ENCODE measurements around the gene SIL1.
"Not testable (repeated sequence)": the region's sequence is repeated elsewhere in the genome, so short reads cannot be mapped to it uniquely, and the experiment has no call there.

Gene SIL1

GRCh38 chr5:139138109-139138508, 60.1 kb downstream of the SIL1 start:
- no peak for DNase-seq

GRCh38 chr5:139137697-139138096, 60.5 kb downstream of the SIL1 start:
- DNase-seq, result no peak

GRCh38 chr5:139134906-139135305, 63.3 kb downstream of the SIL1 start:
- no peak for DNase-seq

- no peak for DNase-seq
Measured at GRCh38 chr5:139133282-139133681, 64.9 kb downstream of the SIL1 start.

GRCh38 chr5:139132515-139132914, 65.7 kb downstream of the SIL1 start:
- no peak for DNase-seq

- DNase-seq, result no peak
Measured at GRCh38 chr5:139131921-139132432, 66.2 kb downstream of the SIL1 start.

DNA sequence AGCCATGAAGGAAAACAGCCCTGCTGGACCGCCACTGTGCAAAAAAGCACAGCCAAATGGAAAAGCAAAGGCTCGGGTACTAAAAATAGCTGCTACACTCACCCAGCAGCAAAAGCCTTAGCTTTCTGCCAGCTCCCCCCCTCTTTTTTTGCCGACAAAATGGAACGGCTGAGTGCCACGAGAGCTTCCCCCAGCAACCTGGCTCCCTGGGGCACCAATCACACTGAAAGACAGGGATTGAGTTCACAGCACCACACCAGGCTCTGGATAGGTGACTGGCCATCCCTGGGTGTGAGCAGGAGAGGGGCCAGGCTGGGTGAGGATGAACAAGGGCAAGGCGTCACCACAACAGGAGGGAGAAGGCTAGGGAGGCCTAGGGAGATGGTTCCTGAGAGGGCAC, 66.7 kb downstream of the SIL1 start:
- DNase-seq, result no peak

DNA sequence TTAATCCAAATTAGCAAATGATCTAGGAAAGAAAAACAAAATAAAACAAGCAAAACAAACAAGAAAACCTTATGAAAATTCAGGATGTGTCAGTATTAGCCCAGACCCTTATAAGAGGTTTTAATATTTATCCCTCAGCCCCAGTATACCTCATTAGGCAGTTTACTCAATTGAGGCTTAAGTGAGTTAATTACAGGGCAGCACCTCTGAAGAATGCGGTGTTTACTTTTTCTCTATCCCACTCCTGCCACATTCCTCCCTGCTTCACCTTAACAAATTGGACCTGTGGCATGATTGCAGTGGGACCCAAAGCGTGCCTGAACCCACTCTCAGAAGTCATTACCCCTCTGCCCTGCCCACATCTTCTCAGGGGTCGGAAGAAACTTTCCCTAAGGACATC, 67.1 kb downstream of the SIL1 start:
- DNase-seq, result no peak

GRCh38 chr5:139130214-139130613, 68.0 kb downstream of the SIL1 start:
- DNase-seq, result no peak

DNA sequence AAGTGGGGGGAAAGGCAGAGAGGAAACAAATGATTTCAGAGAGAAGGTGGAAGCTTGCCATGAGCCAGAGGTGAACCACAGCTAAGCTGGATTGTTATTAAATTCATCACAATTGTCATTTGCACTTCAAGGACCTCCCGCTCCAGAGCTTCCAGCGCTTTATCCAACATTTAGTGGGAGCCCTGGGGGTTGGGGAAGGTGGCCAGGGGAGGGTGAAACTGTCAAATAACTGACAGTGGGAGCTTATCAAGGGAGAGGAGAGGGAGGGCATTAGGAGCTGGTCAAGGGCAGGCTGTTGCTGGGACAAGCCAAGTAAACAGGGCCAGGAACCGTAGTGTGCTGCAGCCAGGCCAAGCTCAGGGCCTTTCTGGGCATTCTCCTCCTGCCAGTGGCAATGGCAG, 71.5 kb downstream of the SIL1 start:
- DNase-seq, result no peak

DNA sequence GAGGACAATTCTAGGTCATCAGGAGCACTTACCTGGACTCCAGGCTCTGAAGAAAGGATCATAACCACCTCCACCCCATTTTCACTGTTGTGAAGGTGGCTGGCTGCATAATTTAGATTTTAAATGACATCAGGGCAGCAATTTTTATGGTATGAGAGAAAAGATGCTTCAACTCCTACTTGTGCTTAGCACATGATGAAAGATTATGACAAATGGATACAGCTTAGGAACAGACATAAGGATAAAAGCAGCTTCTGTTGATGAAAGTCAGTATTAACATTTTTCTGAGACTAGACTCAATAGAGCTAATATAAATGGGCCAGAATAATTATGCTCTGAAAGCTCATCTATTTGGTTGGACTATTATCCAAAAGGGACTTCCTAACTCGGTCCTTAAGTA, 72.2 kb downstream of the SIL1 start:
- no peak for DNase-seq

DNA sequence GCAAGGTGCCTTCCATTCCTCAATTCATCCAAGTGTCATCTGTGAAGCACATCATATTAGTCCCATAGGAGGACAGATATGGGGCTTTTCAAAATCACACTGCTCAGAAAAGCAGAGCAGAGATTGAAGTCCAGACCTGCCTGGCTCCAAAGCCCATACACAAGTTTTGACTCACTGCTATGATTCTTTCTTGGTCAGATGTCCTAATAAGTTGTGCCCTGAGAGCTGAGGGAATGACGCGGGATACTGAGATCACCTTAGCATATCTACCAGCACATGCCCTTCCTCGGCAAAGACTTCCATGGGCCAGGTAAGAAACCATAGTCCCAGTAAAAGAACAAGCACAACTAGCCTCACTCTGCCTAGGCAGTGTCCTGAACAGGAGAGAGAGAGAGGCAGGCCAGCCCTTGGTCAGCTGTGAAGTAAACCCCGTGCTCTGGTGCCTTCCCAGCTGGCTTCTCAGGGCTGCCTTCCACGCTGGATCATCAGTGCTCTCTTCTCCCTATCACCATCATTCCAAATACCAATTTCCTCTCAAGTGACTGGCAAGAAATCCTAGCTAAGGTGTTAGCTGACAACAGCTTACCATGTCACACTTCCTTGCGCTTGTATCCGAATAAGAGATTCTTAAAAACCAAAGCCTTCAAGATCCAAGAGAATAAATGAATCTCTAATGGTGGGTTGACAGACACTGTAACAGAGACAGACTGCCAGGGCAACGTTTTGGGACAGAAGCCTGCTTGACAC, 73.2 kb downstream of the SIL1 start:
- no peak for DNase-seq

GRCh38 chr5:139121120-139121519, 77.0 kb downstream of the SIL1 start:
- no peak for DNase-seq

DNA sequence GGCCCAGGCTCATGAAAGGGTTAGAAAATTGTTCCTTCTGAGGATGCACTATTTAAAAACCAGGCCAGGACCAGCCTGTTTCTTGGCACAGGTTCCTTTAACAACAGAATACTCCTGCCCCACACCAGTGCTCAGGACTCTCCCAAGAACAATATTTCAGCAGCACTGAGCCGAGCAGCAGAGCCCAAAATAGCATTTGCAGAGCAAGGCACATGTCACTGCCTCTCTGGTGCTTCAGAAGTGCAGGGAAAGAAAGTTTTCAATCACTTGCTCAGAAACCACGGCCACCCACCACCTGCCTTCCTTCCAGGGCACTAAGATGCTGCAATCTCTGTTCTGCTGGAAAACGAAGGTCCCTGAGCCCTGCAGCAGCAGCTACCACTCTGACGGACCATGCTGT, 77.6 kb downstream of the SIL1 start:
- DNase-seq, result no peak

GRCh38 chr5:139118804-139119203, 79.4 kb downstream of the SIL1 start:
- no peak for DNase-seq

DNA sequence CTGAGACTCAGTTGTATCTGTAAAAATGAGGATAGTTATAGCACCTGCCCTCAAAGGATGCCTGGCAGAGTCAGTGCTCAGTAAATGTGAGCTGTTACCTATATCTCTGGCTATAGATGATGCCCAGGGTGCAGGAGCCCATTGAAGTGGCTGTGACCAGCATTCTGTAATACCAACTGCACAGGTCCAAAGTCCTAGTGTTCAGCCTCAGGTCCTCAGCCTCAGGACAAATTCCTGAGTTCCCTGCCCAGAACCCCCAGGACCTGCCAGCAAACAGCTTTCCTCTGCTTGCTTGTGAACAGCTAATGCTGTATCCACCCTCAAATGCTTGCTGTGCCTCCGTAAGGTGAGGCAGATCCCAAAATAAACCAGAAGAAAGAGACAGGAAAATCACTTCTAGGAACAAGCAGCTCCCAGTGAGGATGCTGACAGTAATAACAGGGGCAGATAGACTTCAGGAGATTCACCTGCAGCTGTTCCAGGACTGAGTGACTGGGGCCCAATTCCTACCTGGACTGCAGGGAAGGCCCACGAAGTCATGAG, 80.8 kb downstream of the SIL1 start:
- no peak for DNase-seq

- no peak for DNase-seq
Measured at GRCh38 chr5:139116100-139116655, 82.0 kb downstream of the SIL1 start.

DNA sequence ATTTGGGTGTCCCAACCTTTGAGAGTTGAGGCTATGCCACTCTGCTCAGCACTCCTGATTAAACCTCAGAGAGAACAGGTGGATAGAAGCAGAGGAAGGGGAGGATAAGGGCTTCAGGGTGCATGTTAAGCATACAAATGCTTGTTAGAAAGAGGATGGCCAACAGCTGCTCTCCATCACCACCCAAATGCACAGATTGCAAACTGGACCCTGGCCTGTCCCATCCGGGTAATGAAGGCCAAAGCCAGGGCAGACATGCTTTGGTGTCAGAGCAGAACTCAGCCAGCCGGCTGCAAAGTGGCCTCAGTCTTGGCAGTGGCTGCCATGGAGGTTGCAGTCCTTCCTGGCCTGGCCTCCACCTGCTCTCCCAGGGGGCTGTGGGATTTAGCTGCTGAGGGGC, 84.3 kb downstream of the SIL1 start:
- DNase-seq, result no peak

- not testable (repeated sequence) for DNase-seq
Measured at GRCh38 chr5:139112362-139112761, 85.8 kb downstream of the SIL1 start.

DNA sequence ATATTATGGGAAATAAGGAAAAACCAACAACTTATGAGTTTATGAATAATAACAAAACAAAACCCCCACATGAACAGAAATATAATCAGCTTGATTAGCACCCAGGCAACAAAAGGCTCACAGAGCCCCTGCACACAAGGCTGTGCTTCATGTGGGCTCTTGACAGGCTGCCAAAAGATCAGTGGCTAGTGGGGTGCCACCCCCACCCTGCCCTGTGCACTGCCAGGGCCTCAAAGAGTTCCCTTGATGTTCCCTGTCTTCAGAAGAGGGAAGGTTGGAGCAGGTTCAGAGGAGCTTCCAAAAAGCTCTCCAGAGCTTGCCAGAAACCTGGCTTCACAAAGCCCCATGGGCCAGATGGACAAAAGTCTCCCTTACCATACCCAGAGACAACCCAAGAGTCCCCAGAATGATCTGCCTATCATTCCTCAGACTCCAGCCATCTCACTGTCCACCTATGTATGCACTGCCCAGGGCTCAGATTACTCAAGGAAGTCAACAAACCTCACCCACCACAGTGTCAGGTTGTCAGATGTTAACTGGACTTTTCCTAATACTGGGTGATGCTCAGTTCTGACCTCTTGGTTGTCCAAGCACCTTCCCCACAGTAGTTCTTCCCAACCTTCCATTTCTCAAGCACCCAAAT, 87.5 kb downstream of the SIL1 start:
- DNase-seq, result no peak

GRCh38 chr5:139108063-139108824, 89.9 kb downstream of the SIL1 start:
- DNase-seq, result no peak

DNA sequence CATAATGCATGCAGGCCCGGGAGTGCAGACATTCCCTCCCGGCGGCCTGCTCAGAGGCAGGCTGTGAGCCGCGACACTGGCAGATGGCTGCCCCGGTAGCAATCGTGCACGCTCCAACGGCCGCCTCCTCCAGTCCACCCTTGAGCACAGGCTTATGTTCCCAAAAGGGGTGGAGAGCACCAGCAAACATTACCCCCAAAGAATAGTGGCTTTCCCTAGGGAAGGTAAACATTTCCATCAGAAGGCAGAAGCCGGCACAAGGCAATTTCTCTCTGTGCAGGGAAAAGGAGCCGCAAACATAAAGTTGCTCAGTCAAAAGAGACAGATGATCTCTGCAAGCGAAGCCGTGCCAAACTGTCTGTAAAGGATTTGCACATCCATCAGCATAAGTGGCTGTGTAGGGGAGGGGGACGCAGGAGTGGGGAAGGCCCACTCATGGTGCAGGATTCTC, 92.5 kb downstream of the SIL1 start:
- DNase-seq, result no peak

Measured in activated naive CD4-positive, alpha-beta T cell treated with Interleukin-2 at 50 U/mL for 16 hours (primary cell).